Activated B cell treated with CpG ODN at 0.5 μM for 24 hours (primary cell): Measurements from ENCODE around the gene PWP1. TPM values are rescaled to one million over a fixed set of nuclear protein-coding genes. Genes with fewer than 3 reads are reported as not detected.

Experiments used
- ATAC-seq: fragments of 200-7000 bp; cut with Tn5 transposase; one replicate; pipeline ENCODE4 v1.10.0; 2021; ENCODE audit warnings: low read depth, mild to moderate bottlenecking, moderate library complexity
- CTCF ChIA-PET: fragments of 350-600 bp; sonication (Branson Sonifier 250); formaldehyde crosslinking; loops from one replicate; lab custom pipeline; 2021; ENCODE audit warnings: antibody characterized with exemption; lab: Charles Lee
- POLR2A ChIA-PET: fragments of 350-600 bp; sonication (Branson Sonifier 250); formaldehyde crosslinking; loops from one replicate; lab custom pipeline; 2021; ENCODE audit warnings: antibody characterized with exemption; lab: Charles Lee
- DNase-seq: peaks from one replicate; pipeline ENCODE4 v3.0.0; 2022
- H3K27ac Mint-ChIP-seq: one replicate; pipeline ENCODE4 v1.8.0; 2020; ENCODE audit warnings: mixed read lengths
- H3K27me3 Mint-ChIP-seq: one replicate; pipeline ENCODE4 v1.8.0; 2021; ENCODE audit warnings: mixed read lengths
- H3K36me3 Mint-ChIP-seq: one replicate; pipeline ENCODE4 v1.8.0; 2021; ENCODE audit warnings: low read depth, mixed read lengths
- H3K4me1 Mint-ChIP-seq: one replicate; pipeline ENCODE4 v1.8.0; 2021; ENCODE audit warnings: mixed read lengths
- H3K4me3 Mint-ChIP-seq: one replicate; pipeline ENCODE4 v1.8.0; 2020; ENCODE audit warnings: mild to moderate bottlenecking, mixed read lengths
- H3K9me3 Mint-ChIP-seq: one replicate; pipeline ENCODE4 v1.8.0; 2020; ENCODE audit warnings: mixed read lengths
- CTCF ChIP-seq: fragments of 200-600 bp; IDR thresholded peaks from one replicate; pipeline ENCODE4 v1.8.0; 2022; ENCODE audit warnings: antibody characterized with exemption, mild to moderate bottlenecking
- intact Hi-C: fragments of 100-400 bp; cut with micrococcal nuclease; formaldehyde crosslinking; loops from one replicate; pipeline ENCODE4 v1.15.1; 2024
- total RNA-seq: library from RNA; stranded (reverse); gene quantifications from 2 replicates; pipeline ENCODE4 v1.2.3, GENCODE V29; 2022

The PWP1 gene
- total RNA-seq, 1 donor from 2014 or later, result 53.5 TPM

GRCh38 chr12:107654873-107655272 is 30.7 kb upstream of the PWP1 start:
- H3K27ac Mint-ChIP-seq, result no peak overlapping the region
- H3K36me3 Mint-ChIP-seq, result no peaks in the 10 kb centered on the region
- H3K4me1 Mint-ChIP-seq, result no peaks in the 10 kb centered on the region
- H3K9me3 Mint-ChIP-seq, result no peaks in the 10 kb centered on the region
- intact Hi-C loops, result no loop called here
- no peak for TF ChIP-seq CTCF
- no peak for DNase-seq
- H3K27me3 Mint-ChIP-seq, result no peaks in the 10 kb centered on the region
- CTCF ChIA-PET, result no interaction called here
- ATAC-seq, result no peak
- no peak overlapping the region for H3K4me3 Mint-ChIP-seq
- POLR2A ChIA-PET, result no interaction called here

GRCh38 chr12:107655281-107656065 is 30.1 kb upstream of the PWP1 start:
- Mint-ChIP-seq H3K4me3 (no peak overlapping the region), H3K9me3 (no peaks in the 10 kb centered on the region), H3K27ac (no peak overlapping the region), H3K36me3 (no peaks in the 10 kb centered on the region), H3K27me3 (no peaks in the 10 kb centered on the region), H3K4me1 (no peaks in the 10 kb centered on the region)
- no peak for DNase-seq
- no peak for TF ChIP-seq CTCF
- CTCF ChIA-PET, result no interaction called here
- intact Hi-C loops, result no loop called here
- POLR2A ChIA-PET, result no interaction called here
- no peak for ATAC-seq

GRCh38 chr12:107656302-107656701 is 29.3 kb upstream of the PWP1 start:
- Mint-ChIP-seq H3K36me3 (no peaks in the 10 kb centered on the region), H3K27me3 (no peaks in the 10 kb centered on the region), H3K4me1 (no peaks in the 10 kb centered on the region), H3K9me3 (no peaks in the 10 kb centered on the region), H3K4me3 (no peak overlapping the region), H3K27ac (no peak overlapping the region)
- ChIA-PET CTCF (no interaction called here), POLR2A (no interaction called here)
- intact Hi-C loops, result no loop called here
- DNase-seq (no peak), ATAC-seq (no peak)
- no peak for TF ChIP-seq CTCF

GRCh38 chr12:107657133-107657532 is 28.5 kb upstream of the PWP1 start:
- Mint-ChIP-seq H3K27me3 (peaks cover 5% of the 10 kb centered on the region), H3K9me3 (no peaks in the 10 kb centered on the region), H3K27ac (no peak overlapping the region), H3K36me3 (no peaks in the 10 kb centered on the region), H3K4me3 (no peak overlapping the region), H3K4me1 (no peaks in the 10 kb centered on the region)
- POLR2A ChIA-PET, result no interaction called here
- ATAC-seq, result no peak
- no peak for TF ChIP-seq CTCF
- DNase-seq, result no peak
- intact Hi-C loops, result no loop called here
- CTCF ChIA-PET, result no interaction called here

- ATAC-seq (no peak), DNase-seq (no peak)
- no peak overlapping the region for H3K4me3 Mint-ChIP-seq
- TF ChIP-seq CTCF, result no peak
- H3K4me1 Mint-ChIP-seq, result no peaks in the 10 kb centered on the region
- peaks cover 5% of the 10 kb centered on the region for H3K27me3 Mint-ChIP-seq
- intact Hi-C loops, result no loop called here
- H3K9me3 Mint-ChIP-seq, result no peaks in the 10 kb centered on the region
- H3K36me3 Mint-ChIP-seq, result no peaks in the 10 kb centered on the region
- ChIA-PET CTCF (no interaction called here), POLR2A (no interaction called here)
- no peak overlapping the region for H3K27ac Mint-ChIP-seq
Observed at GRCh38 chr12:107657621-107658020, 28.0 kb upstream of the PWP1 start.
